ENCODE measurements around the gene SIGLEC10.

DNA sequence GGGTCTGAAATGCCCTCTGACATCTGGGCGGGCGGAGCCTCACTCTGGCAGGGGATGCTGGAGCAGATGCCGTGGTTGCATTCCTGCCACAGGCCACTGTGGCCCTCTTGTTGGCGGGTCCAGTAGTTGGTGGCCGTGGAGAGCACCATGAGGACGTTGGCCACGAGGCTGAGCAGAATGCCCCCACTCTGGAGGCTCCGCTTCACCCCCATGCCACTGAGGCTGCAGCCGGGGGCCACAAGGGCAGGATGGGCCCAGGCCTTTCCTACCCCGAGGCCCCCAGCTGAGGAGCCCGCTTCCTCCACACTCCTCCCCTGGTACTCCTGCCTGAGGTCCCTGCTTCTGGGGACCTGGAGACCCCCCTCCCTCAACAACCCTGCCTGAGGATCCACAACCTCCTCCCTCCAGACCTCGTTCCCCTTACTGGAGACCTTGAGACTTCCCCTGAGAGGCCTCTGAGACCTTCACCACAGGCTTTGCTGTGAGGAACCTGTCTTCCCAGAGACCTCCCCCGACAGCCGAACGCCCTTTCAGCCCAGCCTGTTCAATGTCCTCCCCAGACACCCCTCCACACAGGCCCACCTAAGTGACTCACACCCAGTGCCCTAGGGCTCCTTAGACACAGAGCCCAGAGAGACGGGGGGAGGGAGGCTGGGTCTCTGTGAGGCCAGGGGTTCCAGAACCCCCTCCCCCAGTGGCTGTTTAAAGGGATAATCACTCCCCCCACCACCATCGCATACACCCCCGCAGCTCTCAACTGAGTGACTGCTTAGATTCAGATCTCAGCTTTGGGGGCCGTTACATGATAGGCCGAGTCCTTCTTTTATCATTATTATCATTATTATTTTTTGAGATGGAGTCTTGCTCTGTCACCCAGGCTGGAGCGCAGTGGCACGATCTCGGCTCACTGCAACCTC is 48.8 kb downstream of the SIGLEC10 start, which contains the start of gene CLDND2:
- TF ChIP-seq, protein P1, sequence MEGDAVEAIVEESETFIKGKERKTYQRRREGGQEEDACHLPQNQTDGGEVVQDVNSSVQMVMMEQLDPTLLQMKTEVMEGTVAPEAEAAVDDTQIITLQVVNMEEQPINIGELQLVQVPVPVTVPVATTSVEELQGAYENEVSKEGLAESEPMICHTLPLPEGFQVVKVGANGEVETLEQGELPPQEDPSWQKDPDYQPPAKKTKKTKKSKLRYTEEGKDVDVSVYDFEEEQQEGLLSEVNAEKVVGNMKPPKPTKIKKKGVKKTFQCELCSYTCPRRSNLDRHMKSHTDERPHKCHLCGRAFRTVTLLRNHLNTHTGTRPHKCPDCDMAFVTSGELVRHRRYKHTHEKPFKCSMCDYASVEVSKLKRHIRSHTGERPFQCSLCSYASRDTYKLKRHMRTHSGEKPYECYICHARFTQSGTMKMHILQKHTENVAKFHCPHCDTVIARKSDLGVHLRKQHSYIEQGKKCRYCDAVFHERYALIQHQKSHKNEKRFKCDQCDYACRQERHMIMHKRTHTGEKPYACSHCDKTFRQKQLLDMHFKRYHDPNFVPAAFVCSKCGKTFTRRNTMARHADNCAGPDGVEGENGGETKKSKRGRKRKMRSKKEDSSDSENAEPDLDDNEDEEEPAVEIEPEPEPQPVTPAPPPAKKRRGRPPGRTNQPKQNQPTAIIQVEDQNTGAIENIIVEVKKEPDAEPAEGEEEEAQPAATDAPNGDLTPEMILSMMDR (IDR thresholded peaks at IDR 0.05) = no peak
- TF ChIP-seq POLR2A (IDR thresholded peaks at IDR 0.05) = no peak
